LNCaP clone FGC (cell line): ENCODE measurements around the gene C2CD5.
"Not testable (repeated sequence)": the region's sequence is repeated elsewhere in the genome, so short reads cannot be mapped to it uniquely, and the experiment has no call there.

Source experiments
- DNase-seq: peaks from one replicate; pipeline ENCODE4 v3.0.0-alpha.2; 2011; ENCODE audit warnings: low read depth
- H3K4me3 ChIP-seq: 2 replicates; pipeline ENCODE4 v1.5.1; 2011; ENCODE audit warnings: mild to moderate bottlenecking, low read depth, low read length, control low read depth
- CTCF ChIP-seq: IDR thresholded peaks from 2 replicates; pipeline ENCODE4 v1.5.1; 2012; ENCODE audit warnings: mild to moderate bottlenecking; ENCODE audit not compliant: control insufficient read depth, insufficient read depth; ENCODE audit errors: extremely low read depth

Gene C2CD5

GRCh38 chr12:22576065-22576464 lies 31.7 kb upstream of the C2CD5 start:
- no peak for TF ChIP-seq CTCF
- H3K4me3 ChIP-seq = no peak overlapping the region
- no peak for DNase-seq

GRCh38 chr12:22574921-22575320 lies 30.6 kb upstream of the C2CD5 start:
- no peak for DNase-seq
- no peak for TF ChIP-seq CTCF
- no peak overlapping the region for H3K4me3 ChIP-seq

- no peak overlapping the region for H3K4me3 ChIP-seq
These were observed 28.8 kb upstream of the C2CD5 start for GRCh38 chr12:22573181-22573580.

GRCh38 chr12:22569253-22569652 lies 24.9 kb upstream of the C2CD5 start:
- no peak overlapping the region for H3K4me3 ChIP-seq
- no peak for TF ChIP-seq CTCF
- DNase-seq = no peak

More at GRCh38 chr12:22573181-22573580, 28.8 kb upstream of the C2CD5 start:
- no peak for DNase-seq
- no peak for TF ChIP-seq CTCF

- DNase-seq = no peak
- H3K4me3 ChIP-seq = no peak overlapping the region
- TF ChIP-seq CTCF = no peak
These were observed 18.0 kb upstream of the C2CD5 start for GRCh38 chr12:22562036-22563028.

- not testable (repeated sequence) for DNase-seq, H3K4me3 ChIP-seq
These were observed 10.4 kb upstream of the C2CD5 start for GRCh38 chr12:22554750-22555149.

- no peak for DNase-seq
These were observed 7.3 kb upstream of the C2CD5 start for GRCh38 chr12:22551624-22552023.

More at GRCh38 chr12:22551624-22552023, 7.3 kb upstream of the C2CD5 start:
- no peak overlapping the region for H3K4me3 ChIP-seq
- no peak for TF ChIP-seq CTCF
